Endometrial microvascular endothelial cells (primary cell): Measurements from ENCODE around the gene BLMH. TPM values are rescaled to one million over a fixed set of nuclear protein-coding genes. Genes with fewer than 3 reads are reported as not detected.
"Not testable (repeated sequence)": the region's sequence is repeated elsewhere in the genome, so short reads cannot be mapped to it uniquely, and the experiment has no call there.

Source experiments
- in situ Hi-C: cut with HindIII; loops from 2 replicates; pipeline ENCODE4 v1.10.0; 2017; ENCODE audit warnings: low sequenced_read_pairs, low pct_unique_long_range_greater_than_20kb; ENCODE audit errors: inconsistent ontology term
- total RNA-seq: library from RNA; depleted of rRNA; stranded (reverse); fragments of >200 nt; gene quantifications from one replicate; pipeline ENCODE4 v1.2.3, GENCODE V29; 2015; ENCODE audit errors: inconsistent ontology term

BLMH gene
- total RNA-seq, 1 donor from 2014 or later: 37.7 TPM

DNA sequence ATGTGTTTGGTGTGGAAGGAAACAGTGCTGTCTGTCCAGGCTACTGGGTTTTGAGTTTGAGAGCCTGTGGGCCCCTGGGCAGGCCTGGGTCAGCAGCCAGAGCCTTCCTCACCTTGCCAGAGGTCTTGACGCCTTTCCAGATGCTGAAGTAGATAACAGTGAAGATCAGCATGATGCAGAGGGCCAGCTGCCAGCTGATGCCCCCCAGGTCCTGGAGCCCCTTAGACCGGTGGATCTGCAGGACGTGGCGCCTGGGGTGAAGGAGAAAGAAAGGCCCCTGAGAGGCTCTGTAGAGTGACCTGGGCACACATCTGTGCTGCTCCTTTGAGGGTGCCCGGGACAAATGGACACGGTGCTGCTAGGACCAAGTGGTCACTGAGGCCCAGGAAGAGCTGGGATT, 74.7 kb downstream of the BLMH start:
- in situ Hi-C loops: no loop called here

DNA sequence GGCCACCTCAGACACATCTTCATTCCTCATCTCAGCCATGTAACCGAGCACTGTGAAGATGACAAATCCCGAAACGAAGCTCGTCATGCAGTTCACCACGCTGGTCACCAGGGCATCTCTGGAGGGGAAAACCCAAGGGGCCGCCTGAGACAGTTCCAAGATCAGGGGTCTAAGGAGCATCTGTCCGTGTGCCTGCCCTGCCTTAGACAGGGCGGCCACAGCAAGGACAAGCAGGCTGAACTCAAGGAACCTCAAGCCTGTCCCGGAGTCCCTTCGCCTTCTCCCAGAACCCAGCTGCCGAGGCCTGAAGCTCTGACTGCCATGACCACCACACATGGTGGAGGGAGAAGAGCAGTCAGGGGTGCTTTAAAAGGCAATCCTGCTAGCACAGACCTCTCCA, 79.0 kb downstream of the BLMH start:
- in situ Hi-C loops: no loop called here

DNA sequence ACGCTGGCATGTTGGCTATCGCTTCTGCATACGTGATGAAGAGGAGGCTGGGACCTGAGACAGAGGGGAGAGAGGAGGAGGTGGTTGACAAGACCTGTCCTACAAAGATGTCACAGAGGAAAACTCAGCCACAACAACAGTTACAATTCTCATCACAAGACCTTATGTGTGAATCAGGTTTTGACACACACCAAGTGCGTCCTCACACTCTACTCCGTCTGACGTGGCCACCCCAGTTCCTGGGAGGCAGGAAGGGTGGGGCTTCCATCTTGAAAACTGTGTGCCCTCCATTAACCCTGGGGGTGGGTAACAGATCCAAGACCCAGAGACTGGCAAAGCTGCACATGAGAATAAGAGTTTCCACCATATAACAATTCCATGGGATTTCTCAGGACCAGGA, 80.4 kb downstream of the BLMH start:
- in situ Hi-C loops: no loop called here

DNA sequence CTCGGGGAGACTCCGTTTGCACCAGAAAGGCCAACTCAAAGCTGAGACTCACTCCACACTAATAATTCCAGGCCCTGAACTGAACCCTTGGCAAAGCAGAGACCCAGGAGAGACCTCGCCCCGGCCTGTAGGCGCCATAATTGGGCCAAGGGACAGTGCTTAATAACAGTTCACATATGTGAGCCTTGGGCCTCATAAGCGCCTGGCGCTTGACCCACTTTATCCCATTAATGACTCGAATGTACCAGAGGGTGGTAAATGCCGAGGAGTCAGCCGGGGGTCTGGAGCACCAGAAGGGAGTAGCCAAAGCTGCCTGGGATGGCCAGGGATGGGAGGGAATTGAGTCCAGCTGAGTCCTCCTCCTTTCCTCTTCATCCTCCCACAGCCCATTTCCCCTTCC, 80.8 kb downstream of the BLMH start:
- in situ Hi-C loops: no loop called here

DNA sequence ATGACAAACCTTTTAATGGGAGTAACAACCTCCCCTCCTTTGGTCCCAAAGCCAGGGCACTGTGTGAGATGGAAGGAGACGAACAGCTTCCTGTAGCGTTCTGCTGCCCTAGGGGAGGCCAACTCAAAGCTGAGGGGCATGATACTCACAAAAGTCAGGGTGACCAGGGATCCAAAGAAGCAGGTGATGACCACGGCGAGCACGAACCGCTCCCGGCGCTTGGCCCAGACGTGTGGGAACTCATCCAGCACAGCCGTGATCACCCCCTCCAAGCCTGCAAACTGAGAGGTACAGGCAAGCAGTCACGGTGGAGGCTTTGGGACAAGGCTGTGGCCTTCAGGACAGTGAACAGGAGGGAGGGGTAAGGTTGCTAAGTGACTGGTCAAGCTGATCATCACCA, 81.4 kb downstream of the BLMH start:
- in situ Hi-C loops: no loop called here

DNA sequence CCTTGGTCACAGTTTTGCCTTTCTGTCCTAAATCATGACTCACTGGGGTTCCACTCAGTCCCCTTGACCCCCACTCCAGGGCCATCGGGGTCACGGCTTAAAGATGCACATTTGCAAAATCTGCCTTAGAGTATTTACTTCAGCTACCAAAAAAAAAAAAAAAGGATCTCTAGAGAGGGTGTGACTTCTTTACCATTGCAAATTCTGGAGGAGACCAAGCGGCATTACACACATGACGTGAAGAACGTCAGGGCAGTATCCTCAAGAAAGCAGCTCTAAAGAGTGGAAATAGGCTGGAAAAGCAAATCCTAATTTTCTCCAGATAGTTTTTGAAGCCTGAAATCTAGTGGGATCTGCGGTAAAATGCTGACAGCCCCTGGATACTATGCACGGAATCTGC, 81.8 kb downstream of the BLMH start:
- in situ Hi-C loops: no loop called here

DNA sequence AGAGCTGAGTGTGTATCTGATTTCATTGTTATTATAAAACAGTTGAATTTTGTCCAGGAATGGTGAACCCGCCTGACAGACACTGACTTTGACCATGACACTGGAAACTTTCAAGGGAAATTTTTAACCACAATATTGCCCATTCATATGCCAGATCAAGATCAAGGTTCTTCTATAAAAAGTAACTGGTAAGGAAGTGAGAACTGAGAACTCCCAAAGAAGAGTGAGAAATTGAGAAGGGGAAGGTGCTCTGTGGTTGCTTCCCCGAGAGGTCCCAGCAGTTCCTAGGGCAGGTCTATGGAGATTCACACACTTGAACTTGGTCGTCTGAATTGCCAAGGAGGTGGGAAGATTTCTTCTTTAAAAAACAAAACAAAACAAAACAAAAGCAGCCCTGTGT, 83.5 kb downstream of the BLMH start:
- in situ Hi-C loops: no loop called here

DNA sequence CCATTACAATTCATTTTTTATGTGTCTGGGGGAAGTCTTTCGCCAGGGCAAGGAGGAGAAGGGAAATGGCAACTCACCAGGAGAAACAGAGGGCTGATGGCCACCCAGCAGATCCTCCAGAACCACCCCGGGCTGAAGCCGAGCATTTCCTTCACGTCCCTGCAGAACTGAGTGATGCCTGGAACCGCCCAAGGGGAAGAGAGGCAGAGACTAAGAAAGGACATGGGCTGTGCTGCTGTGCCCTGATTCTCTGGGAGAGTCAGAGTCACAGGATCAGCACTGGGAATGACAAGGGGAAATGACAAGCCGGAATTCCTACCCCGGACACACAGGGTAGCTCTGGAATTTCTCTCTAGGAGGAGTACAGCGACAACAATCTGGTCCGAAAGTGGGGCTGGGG, 84.1 kb downstream of the BLMH start:
- in situ Hi-C loops: no loop called here

DNA sequence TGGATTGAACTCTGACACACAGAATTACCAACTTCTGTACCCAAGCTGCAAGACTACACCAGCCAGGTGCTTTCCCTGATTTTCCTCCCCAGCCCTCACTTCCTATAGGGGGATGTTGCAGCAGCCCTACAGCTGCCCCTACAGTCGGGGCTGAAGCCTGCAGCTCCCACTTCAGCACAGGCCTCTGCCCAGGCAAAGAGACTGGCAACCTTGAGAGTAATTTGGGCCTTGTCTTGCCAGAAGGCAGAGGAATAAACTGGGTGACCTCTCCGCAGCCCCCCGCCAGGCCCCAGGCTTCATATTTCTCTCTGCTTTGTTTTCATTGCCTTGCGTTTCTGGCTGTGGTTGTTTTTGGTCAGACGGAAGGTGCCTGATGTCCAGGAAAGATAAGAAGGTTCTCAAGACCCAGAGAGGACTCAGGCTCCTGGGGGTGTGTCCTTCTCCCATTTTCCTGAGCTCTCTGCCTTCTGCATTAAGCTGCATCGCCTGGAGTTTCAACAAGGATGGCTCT, 88.2 kb downstream of the BLMH start:
- in situ Hi-C loops: no loop called here

DNA sequence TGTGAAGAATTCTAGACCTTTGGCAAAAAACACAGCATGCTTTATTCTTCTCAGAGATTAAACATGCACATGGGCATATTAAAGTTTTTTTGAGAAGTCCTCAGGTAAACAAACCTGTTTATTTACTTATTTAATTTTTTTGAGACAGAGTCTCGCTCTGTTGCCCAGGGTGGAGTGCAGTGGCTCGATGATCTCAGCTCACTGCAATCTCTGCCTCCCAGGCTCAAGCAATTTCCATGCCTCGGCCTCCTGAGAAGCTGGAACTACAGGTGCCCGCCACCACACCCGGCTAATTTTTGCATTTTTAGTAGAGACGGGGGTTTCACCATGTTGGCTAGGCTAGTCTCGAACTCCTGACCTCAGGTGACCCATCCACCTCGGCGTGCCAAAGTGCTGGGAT, 91.1 kb downstream of the BLMH start:
- in situ Hi-C loops: not testable (repeated sequence)

DNA sequence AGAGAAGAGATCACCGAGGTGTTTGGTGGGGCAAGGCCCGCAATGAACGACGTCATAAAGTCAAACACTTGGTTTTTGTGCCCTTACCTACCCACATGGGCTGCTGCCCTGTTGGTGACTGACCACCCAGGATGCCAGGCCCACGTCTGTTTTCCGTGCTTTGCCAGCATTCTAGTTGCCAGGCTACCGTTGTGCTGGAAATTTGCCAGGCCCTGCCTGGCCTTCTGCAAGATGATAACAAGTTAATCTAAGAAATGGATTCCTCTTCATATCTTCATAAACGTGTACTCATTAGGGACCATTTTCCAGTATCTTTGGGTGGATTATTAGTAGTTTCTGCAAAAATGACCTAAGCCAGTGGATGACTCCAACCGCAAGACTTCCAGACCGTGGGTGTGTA, 91.6 kb downstream of the BLMH start:
- in situ Hi-C loops: no loop called here

DNA sequence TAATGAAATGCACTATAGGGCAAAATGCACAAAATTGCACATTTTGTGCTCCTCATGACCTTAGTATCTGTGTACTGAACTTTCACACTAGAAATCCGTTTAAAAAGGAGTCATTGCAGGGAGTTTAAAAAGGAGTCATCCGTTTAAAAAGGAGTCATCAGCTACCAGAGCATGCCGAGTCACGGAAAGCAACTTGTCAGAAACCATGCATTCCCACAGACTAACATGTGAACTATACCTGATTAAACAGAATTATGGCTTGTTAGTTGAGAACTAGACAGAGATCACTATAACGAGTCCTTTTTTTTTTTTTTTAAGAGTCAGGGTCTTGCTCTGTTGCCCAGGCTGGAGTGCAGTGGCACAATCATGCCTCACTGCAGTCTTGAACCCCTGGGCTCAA, 92.1 kb downstream of the BLMH start:
- in situ Hi-C loops: no loop called here

Other genes with a start within 250 kb of the BLMH start
- gene NSRP1, start 175.1 kb downstream of the BLMH start, total RNA-seq: 4.3 TPM
- not detected for gene SLC6A4, start 56.2 kb downstream of the BLMH start, total RNA-seq
- gene TMIGD1, start 42.1 kb upstream of the BLMH start, total RNA-seq: not detected
- 113 TPM for gene CPD, start 87.0 kb upstream of the BLMH start, total RNA-seq
- gene GOSR1, start 185.5 kb upstream of the BLMH start, total RNA-seq: 11.4 TPM